Keratinocyte (primary cell): ENCODE measurements around the gene TFR2. TPM values are rescaled to one million over a fixed set of nuclear protein-coding genes. Genes with fewer than 3 reads are reported as not detected.

Experiments
- DNase-seq: peaks from one replicate; pipeline ENCODE4 v3.0.0-alpha.2; 2011; ENCODE audit warnings: low read depth, missing footprints, low spot score
- FAIRE-seq: peaks from 2 replicates; lab custom pipeline; 2011; peaks lifted over from hg19 to GRCh38; lab: Jason Lieb, UNC
- H2AFZ ChIP-seq: 2 replicates; pipeline ENCODE4 v1.6.0; 2012; ENCODE audit warnings: low read length, control low read depth, inconsistent platforms; ENCODE audit not compliant: control insufficient read depth
- H3K27ac ChIP-seq: 2 replicates; pipeline ENCODE4 v1.5.1; 2011; ENCODE audit warnings: low read length; ENCODE audit not compliant: control insufficient read depth, insufficient read depth
- H3K27me3 ChIP-seq: 3 replicates; pipeline ENCODE4 v1.6.0; 2011; ENCODE audit warnings: low read length; ENCODE audit not compliant: control insufficient read depth, insufficient read depth; ENCODE audit errors: extremely low read depth
- H3K36me3 ChIP-seq, 2 experiments: 2 replicates in 1 of 2; 3 replicates in 1 of 2; pipeline ENCODE4 v1.5.1; 2011; ENCODE audit warnings: low read length in 2 of 2, mild to moderate bottlenecking in 1 of 2; ENCODE audit not compliant: control insufficient read depth in 2 of 2, insufficient read depth in 2 of 2; ENCODE audit errors: extremely low read depth in 1 of 2
- H3K4me1 ChIP-seq: 3 replicates; pipeline ENCODE4 v1.5.1; 2011; ENCODE audit warnings: low read length; ENCODE audit not compliant: control insufficient read depth, insufficient read depth; ENCODE audit errors: extremely low read depth
- H3K4me2 ChIP-seq: 3 replicates; pipeline ENCODE4 v1.6.0; 2011; ENCODE audit warnings: low read depth, low read length; ENCODE audit not compliant: control insufficient read depth, insufficient read depth; ENCODE audit errors: extremely low read depth
- H3K4me3 ChIP-seq, 3 experiments: fragments of 200-600 bp in 1 of 3; sonication (generic) in 1 of 3; 2 replicates in 2 of 3; 3 replicates in 1 of 3; pipeline ENCODE4 v1.5.1; 2011 to 2016; ENCODE audit warnings: low read length in 3 of 3, mild to moderate bottlenecking in 3 of 3, control low read depth in 2 of 3, inconsistent platforms in 1 of 3, low read depth in 1 of 3, mixed read lengths in 1 of 3, mixed run types in 1 of 3, moderate library complexity in 1 of 3; ENCODE audit not compliant: control insufficient read depth in 2 of 3, insufficient read depth in 2 of 3; ENCODE audit errors: extremely low read depth in 1 of 3
- H3K79me2 ChIP-seq: 2 replicates; pipeline ENCODE4 v1.6.0; 2012; ENCODE audit warnings: low read length; ENCODE audit not compliant: control insufficient read depth, insufficient read depth
- H3K9ac ChIP-seq: 3 replicates; pipeline ENCODE4 v1.6.0; 2011; ENCODE audit warnings: low read length; ENCODE audit not compliant: control insufficient read depth, insufficient read depth; ENCODE audit errors: extremely low read depth
- H3K9me1 ChIP-seq: 3 replicates; pipeline ENCODE4 v1.6.0; 2011; ENCODE audit warnings: low read length; ENCODE audit not compliant: control insufficient read depth, insufficient read depth; ENCODE audit errors: extremely low read depth
- H3K9me3 ChIP-seq: 2 replicates; pipeline ENCODE4 v1.5.1; 2012; ENCODE audit warnings: low read depth, low read length; ENCODE audit not compliant: control insufficient read depth
- H4K20me1 ChIP-seq: 3 replicates; pipeline ENCODE4 v1.6.0; 2011; ENCODE audit warnings: low read length; ENCODE audit not compliant: control insufficient read depth, insufficient read depth; ENCODE audit errors: extremely low read depth
- EZH2 ChIP-seq: IDR thresholded peaks from one replicate; pipeline ENCODE4 v1.6.1; 2012; ENCODE audit warnings: inconsistent platforms, mild to moderate bottlenecking, low read length, moderate library complexity
- dilution Hi-C: fragments of 300-500 bp; cut with MboI; formaldehyde crosslinking; loops from one replicate; pipeline ENCODE4 v1.7.0; 2020; ENCODE audit warnings: low sequenced_read_pairs; ENCODE audit not compliant: extremely low pct_ligation_motif_present
- polyA plus RNA-seq, 5 experiments: library from polyadenylated mRNA; depleted of rRNA in 3 of 5; stranded (reverse) in 3 of 5; stranded (forward) in 1 of 5; unstranded in 1 of 5; fragments of >200 nt; gene quantifications; 1 replicate in 1 of 5; 2 replicates in 3 of 5; 3 replicates in 1 of 5; pipeline versions ENCODE4 v1.2.1 to v1.2.3, GENCODE V29; 2011 to 2012; ENCODE audit warnings: missing spikeins in 2 of 5, low read depth in 1 of 5, low replicate concordance in 1 of 5
- TF ChIP-seq, protein P1 (sequence below), 3 experiments: IDR thresholded peaks in 1 of 3; conservative IDR thresholded peaks in 1 of 3; optimal IDR thresholded peaks in 1 of 3; 2 replicates in 2 of 3; 3 replicates in 1 of 3; pipeline versions ENCODE3 to v1.5.1; 2011; ENCODE audit warnings: low read length in 3 of 3, mild to moderate bottlenecking in 3 of 3, moderate library complexity in 2 of 3, control low read depth in 1 of 3, inconsistent platforms in 1 of 3; ENCODE audit not compliant: insufficient read depth in 2 of 3; ENCODE audit errors: extremely low read depth in 1 of 3

TFR2 gene
- polyA plus RNA-seq, 1 donor (not counting 4 experiments of a cell fraction or from before 2014, with no cell fraction given), result 0.12 TPM

DNA sequence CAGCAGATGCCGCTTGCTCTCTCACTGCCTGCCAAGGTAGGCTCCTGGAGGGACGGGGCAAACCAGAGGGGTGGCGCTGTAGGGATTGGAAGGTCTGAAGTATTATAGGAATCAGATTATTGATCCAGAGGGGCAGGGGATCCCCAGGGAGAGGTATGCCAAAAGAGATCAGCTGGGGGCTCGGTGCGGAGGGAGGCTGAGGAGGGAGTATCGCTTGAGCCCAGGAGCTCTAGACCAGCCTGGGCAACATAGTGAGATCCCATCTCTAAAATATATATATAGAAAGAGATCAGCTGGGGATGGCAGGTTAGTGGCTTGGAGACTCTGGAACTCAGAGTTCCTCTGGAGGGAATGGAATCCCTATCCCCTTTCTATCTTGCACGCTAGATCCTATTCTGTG lies 46.2 kb downstream of the TFR2 start:
- TF ChIP-seq EZH2, result no peak
- TF ChIP-seq, protein P1, sequence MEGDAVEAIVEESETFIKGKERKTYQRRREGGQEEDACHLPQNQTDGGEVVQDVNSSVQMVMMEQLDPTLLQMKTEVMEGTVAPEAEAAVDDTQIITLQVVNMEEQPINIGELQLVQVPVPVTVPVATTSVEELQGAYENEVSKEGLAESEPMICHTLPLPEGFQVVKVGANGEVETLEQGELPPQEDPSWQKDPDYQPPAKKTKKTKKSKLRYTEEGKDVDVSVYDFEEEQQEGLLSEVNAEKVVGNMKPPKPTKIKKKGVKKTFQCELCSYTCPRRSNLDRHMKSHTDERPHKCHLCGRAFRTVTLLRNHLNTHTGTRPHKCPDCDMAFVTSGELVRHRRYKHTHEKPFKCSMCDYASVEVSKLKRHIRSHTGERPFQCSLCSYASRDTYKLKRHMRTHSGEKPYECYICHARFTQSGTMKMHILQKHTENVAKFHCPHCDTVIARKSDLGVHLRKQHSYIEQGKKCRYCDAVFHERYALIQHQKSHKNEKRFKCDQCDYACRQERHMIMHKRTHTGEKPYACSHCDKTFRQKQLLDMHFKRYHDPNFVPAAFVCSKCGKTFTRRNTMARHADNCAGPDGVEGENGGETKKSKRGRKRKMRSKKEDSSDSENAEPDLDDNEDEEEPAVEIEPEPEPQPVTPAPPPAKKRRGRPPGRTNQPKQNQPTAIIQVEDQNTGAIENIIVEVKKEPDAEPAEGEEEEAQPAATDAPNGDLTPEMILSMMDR (optimal IDR thresholded peaks at IDR 0.05 in 1 of 3, IDR thresholded peaks at IDR 0.05 in 1 of 3, conservative IDR thresholded peaks at IDR 0.05 in 1 of 3; ENCODE audit: extremely low read depth in 1 of 3, insufficient read depth in 2 of 3, low read length in 3 of 3), result no peak
- DNase-seq (no peak), FAIRE-seq (no peak)
- Histone ChIP-seq H3K4me3 (no peak overlapping the region), H3K27me3 (peaks cover under 1% of the 10 kb centered on the region), H2AFZ (no peak overlapping the region), H3K9ac (no peak overlapping the region), H4K20me1 (no peaks in the 10 kb centered on the region), H3K9me1 (no peaks in the 10 kb centered on the region), H3K4me2 (no peak overlapping the region), H3K9me3 (no peaks in the 10 kb centered on the region), H3K27ac (no peak overlapping the region), H3K79me2 (no peaks in the 10 kb centered on the region), H3K36me3 (no peaks in the 10 kb centered on the region), H3K4me1 (no peaks in the 10 kb centered on the region)
- dilution Hi-C loops, result no loop called here

DNA sequence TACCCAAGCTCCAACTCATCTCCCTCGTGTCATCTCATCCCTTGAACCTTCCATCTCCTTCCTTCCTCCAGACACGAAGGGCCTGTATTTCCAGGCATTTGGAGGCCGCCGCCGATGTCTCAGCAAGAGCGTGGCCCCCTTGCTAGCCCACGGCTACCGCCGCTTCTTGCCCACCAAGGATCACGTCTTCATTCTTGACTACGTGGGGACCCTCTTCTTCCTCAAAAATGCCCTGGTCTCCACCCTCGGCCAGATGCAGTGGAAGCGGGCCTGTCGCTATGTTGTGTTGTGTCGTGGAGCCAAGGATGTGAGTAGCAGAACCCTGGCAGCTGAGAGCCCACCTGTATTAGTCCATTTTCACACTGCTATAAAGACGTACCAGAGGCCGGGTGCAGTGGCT lies 49.8 kb downstream of the TFR2 start:
- dilution Hi-C loops, result no loop called here
- Histone ChIP-seq H3K79me2 (no peaks in the 10 kb centered on the region), H4K20me1 (no peaks in the 10 kb centered on the region), H3K36me3 (no peaks in the 10 kb centered on the region), H3K9ac (no peak overlapping the region), H3K4me2 (no peak overlapping the region), H3K27ac (no peak overlapping the region), H3K4me3 (no peak overlapping the region), H3K9me3 (no peaks in the 10 kb centered on the region), H2AFZ (no peak overlapping the region), H3K4me1 (peaks cover 2% of the 10 kb centered on the region), H3K9me1 (no peaks in the 10 kb centered on the region), H3K27me3 (peaks cover 8% of the 10 kb centered on the region)
- no peak for DNase-seq
- no peak for TF ChIP-seq EZH2
- FAIRE-seq, result no peak

DNA sequence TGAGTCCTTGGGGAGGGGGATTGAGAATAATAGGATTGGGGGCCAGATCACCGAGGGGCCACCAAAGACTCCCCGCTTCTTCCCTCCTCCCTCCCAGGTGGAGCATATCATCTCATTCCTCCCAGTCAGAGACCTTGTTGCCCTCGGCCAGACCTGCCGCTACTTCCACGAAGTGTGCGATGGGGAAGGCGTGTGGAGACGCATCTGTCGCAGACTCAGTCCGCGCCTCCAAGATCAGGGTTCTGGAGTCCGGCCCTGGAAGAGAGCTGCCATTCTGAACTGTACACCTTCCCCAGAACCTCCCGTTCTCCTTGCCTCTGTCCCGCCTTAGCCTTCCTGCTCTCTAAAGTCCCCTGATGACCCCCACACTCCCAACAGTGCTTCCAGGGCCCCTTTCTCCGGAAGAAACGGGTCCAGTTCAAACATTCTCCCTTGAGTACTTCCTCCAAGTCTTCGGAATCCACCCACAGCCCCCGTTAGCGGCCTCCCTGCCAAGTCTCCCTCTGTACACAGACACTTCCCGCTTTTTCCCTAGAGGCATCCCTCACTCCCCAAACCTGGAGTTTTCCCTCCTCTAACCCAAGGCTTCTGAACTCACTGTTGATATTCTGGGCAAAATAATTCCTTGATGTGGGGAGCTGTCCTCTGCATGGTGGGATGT lies 51.1 kb downstream of the TFR2 start:
- no peak overlapping the region for H3K27ac ChIP-seq
- FAIRE-seq (no peak), DNase-seq (no peak)
- H3K9me1 ChIP-seq, result no peaks in the 10 kb centered on the region
- H3K27me3 ChIP-seq, result peaks cover 8% of the 10 kb centered on the region
- no peak overlapping the region for H3K4me3 ChIP-seq
- H3K4me2 ChIP-seq, result no peak overlapping the region
- peak overlapping the region; percentile 14 for H2AFZ ChIP-seq
- dilution Hi-C loops, result no loop called here
- no peaks in the 10 kb centered on the region for H3K9me3 ChIP-seq
- H3K4me1 ChIP-seq, result peaks cover 3% of the 10 kb centered on the region
- TF ChIP-seq, protein P1 (optimal IDR thresholded peaks at IDR 0.05 in 1 of 3, IDR thresholded peaks at IDR 0.05 in 1 of 3, conservative IDR thresholded peaks at IDR 0.05 in 1 of 3; ENCODE audit: extremely low read depth in 1 of 3, insufficient read depth in 2 of 3, low read length in 3 of 3), result no peak
- no peak for TF ChIP-seq EZH2
- peaks cover 3% of the 10 kb centered on the region for H4K20me1 ChIP-seq
- peaks cover 3% of the 10 kb centered on the region for H3K79me2 ChIP-seq
- H3K9ac ChIP-seq, result no peak overlapping the region
- no peaks in the 10 kb centered on the region for H3K36me3 ChIP-seq
